GM18951 (cell line): ENCODE measurements around the gene BHLHE23.

ENCODE experiments used
- POLR2A ChIP-seq: IDR thresholded peaks from 4 replicates; pipeline ENCODE4 v1.6.1; 2011; ENCODE audit warnings: mild to moderate bottlenecking; ENCODE audit not compliant: insufficient read length, insufficient read depth; ENCODE audit errors: extremely low read depth
- in situ Hi-C: fragments of 300-500 bp; cut with MboI; formaldehyde crosslinking; loops from one replicate; pipeline ENCODE4 v1.12.0; 2022; ENCODE audit warnings: low sequenced_read_pairs, mixed read lengths, inconsistent platforms; ENCODE audit not compliant: unreplicated experiment

Gene BHLHE23

GRCh38 chr20:62969939-62970306, 36.8 kb downstream of the BHLHE23 start:
- in situ Hi-C loops, result no loop called here
- no peak for TF ChIP-seq POLR2A

- TF ChIP-seq POLR2A, result peak; percentile 19
- in situ Hi-C loops, result no loop called here
These were observed 37.5 kb downstream of the BHLHE23 start for GRCh38 chr20:62969179-62969760.

GRCh38 chr20:62968378-62969178, 38.2 kb downstream of the BHLHE23 start:
- peak; percentile 39 for TF ChIP-seq POLR2A
- in situ Hi-C loops, result no loop called here

GRCh38 chr20:62967628-62968351, 39.0 kb downstream of the BHLHE23 start:
- no peak for TF ChIP-seq POLR2A
- in situ Hi-C loops, result no loop called here

GRCh38 chr20:62967149-62967501, 39.6 kb downstream of the BHLHE23 start:
- in situ Hi-C loops, result no loop called here
- no peak for TF ChIP-seq POLR2A

GRCh38 chr20:62966212-62967148, 40.3 kb downstream of the BHLHE23 start:
- in situ Hi-C loops, result no loop called here

GRCh38 chr20:62965363-62965771, 41.4 kb downstream of the BHLHE23 start:
- no peak for TF ChIP-seq POLR2A
- in situ Hi-C loops, result no loop called here

More at GRCh38 chr20:62966212-62967148, 40.3 kb downstream of the BHLHE23 start:
- no peak for TF ChIP-seq POLR2A

- TF ChIP-seq POLR2A, result no peak
- in situ Hi-C loops, result no loop called here
These were observed 42.1 kb downstream of the BHLHE23 start for GRCh38 chr20:62964700-62965099.

- in situ Hi-C loops, result no loop called here
These were observed 43.0 kb downstream of the BHLHE23 start for GRCh38 chr20:62963614-62964397.

GRCh38 chr20:62962891-62963613, 43.7 kb downstream of the BHLHE23 start:
- in situ Hi-C loops, result no loop called here
- TF ChIP-seq POLR2A, result peak; percentile 22

More at GRCh38 chr20:62963614-62964397, 43.0 kb downstream of the BHLHE23 start:
- no peak for TF ChIP-seq POLR2A

GRCh38 chr20:62962221-62962879, 44.4 kb downstream of the BHLHE23 start:
- TF ChIP-seq POLR2A, result no peak
- in situ Hi-C loops, result no loop called here

GRCh38 chr20:62961799-62962198, 45.0 kb downstream of the BHLHE23 start:
- in situ Hi-C loops, result no loop called here
- no peak for TF ChIP-seq POLR2A
